Osteoblast (primary cell): ENCODE data around the gene OR5K4. TPM values are rescaled to one million over a fixed set of nuclear protein-coding genes. Genes with fewer than 3 reads are reported as not detected.

Experiments used
- DNase-seq: peaks from one replicate; pipeline ENCODE4 v3.0.0; 2011; ENCODE audit warnings: low spot score, mixed read lengths; ENCODE audit not compliant: insufficient read length; ENCODE audit errors: missing footprints
- H2AFZ ChIP-seq: 2 replicates; pipeline ENCODE4 v1.6.0; 2011; ENCODE audit warnings: mild to moderate bottlenecking, low read length
- H3K27ac ChIP-seq: 2 replicates; pipeline ENCODE4 v1.5.1; 2011; ENCODE audit warnings: mild to moderate bottlenecking, low read depth, low read length, moderate library complexity
- H3K27me3 ChIP-seq: 2 replicates; pipeline ENCODE4 v1.6.0; 2012; ENCODE audit warnings: mild to moderate bottlenecking, control low read depth, inconsistent platforms, low read length, moderate library complexity; ENCODE audit not compliant: insufficient read depth
- H3K36me3 ChIP-seq: 2 replicates; pipeline ENCODE4 v1.5.1; 2011; ENCODE audit warnings: mild to moderate bottlenecking, low read length, control low read depth, moderate library complexity; ENCODE audit not compliant: insufficient read depth
- H3K4me1 ChIP-seq: 2 replicates; pipeline ENCODE4 v1.5.1; 2011; ENCODE audit warnings: mild to moderate bottlenecking, low read length, control low read depth, moderate library complexity; ENCODE audit not compliant: insufficient read depth
- H3K4me2 ChIP-seq: 2 replicates; pipeline ENCODE4 v1.6.0; 2011; ENCODE audit warnings: mild to moderate bottlenecking, low read length; ENCODE audit not compliant: insufficient read depth
- H3K4me3 ChIP-seq: fragments of 200-600 bp; sonication (generic); 3 replicates; pipeline ENCODE4 v1.5.1; 2012; ENCODE audit warnings: mild to moderate bottlenecking, low read length, inconsistent platforms; ENCODE audit not compliant: insufficient read depth
- H3K79me2 ChIP-seq: 2 replicates; pipeline ENCODE4 v1.6.0; 2012; ENCODE audit warnings: mild to moderate bottlenecking, low read length, control low read depth, inconsistent platforms; ENCODE audit not compliant: insufficient read depth
- H3K9me3 ChIP-seq: 2 replicates; pipeline ENCODE4 v1.5.1; 2011; ENCODE audit warnings: low read depth, low read length, control low read depth
- H4K20me1 ChIP-seq: 2 replicates; pipeline ENCODE4 v1.6.0; 2012; ENCODE audit warnings: mild to moderate bottlenecking, low read length, control low read depth; ENCODE audit not compliant: insufficient read depth
- CTCF ChIP-seq: IDR thresholded peaks from 2 replicates; pipeline ENCODE4 v1.5.1; 2011; ENCODE audit warnings: mild to moderate bottlenecking, low read depth, low read length, moderate library complexity; ENCODE audit errors: extremely low read depth
- total RNA-seq: library from RNA; depleted of rRNA; stranded (reverse); fragments of >200 nt; gene quantifications from 2 replicates; pipeline ENCODE4 v1.2.3, GENCODE V29; 2012

The OR5K4 gene
- total RNA-seq, 1 donor, result not detected

- DNase-seq, result no peak
- Histone ChIP-seq H2AFZ (no peak overlapping the region), H4K20me1 (no peaks in the 10 kb centered on the region), H3K27ac (no peak overlapping the region), H3K4me3 (no peak overlapping the region), H3K9me3 (no peaks in the 10 kb centered on the region), H3K4me2 (no peak overlapping the region), H3K27me3 (no peaks in the 10 kb centered on the region), H3K36me3 (no peaks in the 10 kb centered on the region), H3K79me2 (no peaks in the 10 kb centered on the region), H3K4me1 (no peaks in the 10 kb centered on the region)
- TF ChIP-seq CTCF, result no peak
These were observed 11.9 kb upstream of the OR5K4 start for GRCh38 chr3:98341758-98342157.

GRCh38 chr3:98343647-98344507 is 9.8 kb upstream of the OR5K4 start:
- H3K27me3 ChIP-seq, result no peaks in the 10 kb centered on the region
- H4K20me1 ChIP-seq, result no peaks in the 10 kb centered on the region
- H3K4me3 ChIP-seq, result no peak overlapping the region
- no peaks in the 10 kb centered on the region for H3K79me2 ChIP-seq
- DNase-seq, result peak; percentile 38
- no peaks in the 10 kb centered on the region for H3K36me3 ChIP-seq
- no peaks in the 10 kb centered on the region for H3K4me1 ChIP-seq
- peak; percentile 68 for TF ChIP-seq CTCF
- no peak overlapping the region for H3K4me2 ChIP-seq
- H3K27ac ChIP-seq, result no peak overlapping the region
- no peaks in the 10 kb centered on the region for H3K9me3 ChIP-seq
- H2AFZ ChIP-seq, result no peak overlapping the region

- no peak for TF ChIP-seq CTCF
- Histone ChIP-seq H3K4me3 (no peak overlapping the region), H3K27ac (no peak overlapping the region), H3K27me3 (no peaks in the 10 kb centered on the region), H3K9me3 (no peaks in the 10 kb centered on the region), H3K4me2 (no peak overlapping the region), H3K36me3 (no peaks in the 10 kb centered on the region), H3K4me1 (no peaks in the 10 kb centered on the region), H4K20me1 (no peaks in the 10 kb centered on the region), H3K79me2 (no peaks in the 10 kb centered on the region), H2AFZ (no peak overlapping the region)
- no peak for DNase-seq
These were observed 3.6 kb upstream of the OR5K4 start for GRCh38 chr3:98350082-98350481.

- TF ChIP-seq CTCF, result no peak
- no peaks in the 10 kb centered on the region for H3K79me2 ChIP-seq
- no peak for DNase-seq
These were observed 5.6 kb downstream of the OR5K4 start for GRCh38 chr3:98359250-98359649.

More at GRCh38 chr3:98359250-98359649, 5.6 kb downstream of the OR5K4 start:
- no peak overlapping the region for H3K4me3 ChIP-seq
- H2AFZ ChIP-seq, result no peak overlapping the region
- no peaks in the 10 kb centered on the region for H3K4me1 ChIP-seq
- H3K9me3 ChIP-seq, result no peaks in the 10 kb centered on the region
- no peak overlapping the region for H3K27ac ChIP-seq
- no peaks in the 10 kb centered on the region for H3K27me3 ChIP-seq
- no peaks in the 10 kb centered on the region for H4K20me1 ChIP-seq
- no peaks in the 10 kb centered on the region for H3K36me3 ChIP-seq
- no peak overlapping the region for H3K4me2 ChIP-seq
